ENCODE results near the gene SBK3.
A peak's percentile ranks its signal among the peaks of the same experiment; 100 is the strongest.
"Not testable (repeated sequence)": the region's sequence is repeated elsewhere in the genome, so short reads cannot be mapped to it uniquely, and the experiment has no call there.

SBK3 gene

DNA sequence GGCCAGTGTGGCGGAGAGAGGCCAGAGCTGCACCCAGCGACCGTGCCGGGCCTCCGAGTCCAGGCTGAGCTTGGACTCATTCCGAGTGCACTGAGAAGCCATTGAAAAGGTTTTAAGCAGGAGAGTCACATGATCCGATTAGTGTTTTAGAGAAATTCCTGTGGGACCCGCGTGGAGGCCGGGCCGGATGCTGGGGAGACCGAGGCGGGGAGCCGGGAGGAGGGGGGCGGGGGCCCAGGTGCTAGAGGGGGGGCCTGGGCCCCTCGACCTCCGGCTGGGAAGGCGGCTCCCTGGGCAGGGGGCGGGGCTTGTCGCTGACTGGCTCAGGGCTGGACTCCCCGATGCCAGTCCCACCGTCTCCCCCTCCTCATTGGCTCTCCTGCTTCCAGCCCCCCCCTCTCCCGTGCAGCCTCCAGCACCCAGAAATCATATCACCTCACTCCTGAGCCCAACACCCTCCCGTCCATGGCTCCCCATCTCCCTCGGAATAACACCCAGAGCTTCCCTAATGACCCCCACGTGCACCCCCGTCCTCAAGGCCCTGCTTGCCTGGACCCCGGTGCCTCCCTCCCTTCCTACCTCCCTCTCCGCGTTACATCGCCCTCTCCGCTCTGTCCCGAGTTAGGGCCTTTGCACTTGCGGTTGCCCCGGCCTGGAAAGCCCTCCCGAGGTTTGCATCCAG lies 40.5 kb upstream of the SBK3 start:
- TF ChIP-seq POLR2AphosphoS5 (IDR thresholded peaks at IDR 0.05; ENCODE audit: borderline replicate concordance, low read depth, low read length): peak; percentile 56; the same call in 1 of the 2 replicates
- TF ChIP-seq FOXP2 (optimal IDR thresholded peaks at IDR 0.05; ENCODE audit: control extremely low read depth, extremely low read length, insufficient read depth): no peak
- no peak for TF ChIP-seq EZH2 (IDR thresholded peaks at IDR 0.05)
- no peaks in the 10 kb centered on the region for H3K9me3 ChIP-seq (ENCODE audit: low read depth, low read length)
- H3K27ac ChIP-seq: peak overlapping the region; percentile 96
- no peak for DNase-seq (ENCODE audit: low read depth, low spot score)
- H3K9ac ChIP-seq (ENCODE audit: insufficient read length): peak overlapping the region; percentile 71
- H3K4me3 ChIP-seq: peak overlapping the region; percentile 66
- H3K36me3 ChIP-seq (ENCODE audit: insufficient read depth, low read length): no peaks in the 10 kb centered on the region

DNA sequence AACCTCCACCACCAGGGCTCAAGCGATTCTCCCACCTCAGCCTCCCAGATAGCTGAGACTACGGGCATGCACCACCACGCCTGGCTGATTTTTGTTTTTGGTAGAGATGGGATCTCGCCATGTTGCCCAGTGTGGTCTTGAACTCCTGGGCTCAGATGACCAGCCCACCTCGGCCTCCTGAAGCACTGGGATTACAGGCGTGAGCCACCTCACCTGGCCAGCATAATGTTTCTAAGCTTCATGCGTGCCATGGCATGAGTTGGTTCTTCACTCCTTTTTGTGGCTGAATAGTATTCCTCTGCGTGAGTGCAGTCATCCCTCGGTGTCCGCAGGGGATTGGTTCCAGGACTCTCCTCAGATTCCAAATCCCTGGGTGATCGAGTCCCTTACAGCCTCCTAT lies 39.5 kb upstream of the SBK3 start:
- H3K9ac ChIP-seq (ENCODE audit: insufficient read length): peak overlapping the region; percentile 71
- peak overlapping the region; percentile 66; the same call in 1 of the 2 replicates for H3K4me3 ChIP-seq
- no peaks in the 10 kb centered on the region for H3K36me3 ChIP-seq (ENCODE audit: insufficient read depth, low read length)
- DNase-seq (ENCODE audit: low read depth, low spot score): no peak
- H3K27ac ChIP-seq: peak overlapping the region; percentile 96
- no peaks in the 10 kb centered on the region for H3K9me3 ChIP-seq (ENCODE audit: low read depth, low read length)
- no peak for TF ChIP-seq FOXP2 (optimal IDR thresholded peaks at IDR 0.05; ENCODE audit: control extremely low read depth, extremely low read length, insufficient read depth)
- TF ChIP-seq POLR2AphosphoS5 (IDR thresholded peaks at IDR 0.05; ENCODE audit: borderline replicate concordance, low read depth, low read length): no peak
- no peak for TF ChIP-seq EZH2 (IDR thresholded peaks at IDR 0.05)

DNA sequence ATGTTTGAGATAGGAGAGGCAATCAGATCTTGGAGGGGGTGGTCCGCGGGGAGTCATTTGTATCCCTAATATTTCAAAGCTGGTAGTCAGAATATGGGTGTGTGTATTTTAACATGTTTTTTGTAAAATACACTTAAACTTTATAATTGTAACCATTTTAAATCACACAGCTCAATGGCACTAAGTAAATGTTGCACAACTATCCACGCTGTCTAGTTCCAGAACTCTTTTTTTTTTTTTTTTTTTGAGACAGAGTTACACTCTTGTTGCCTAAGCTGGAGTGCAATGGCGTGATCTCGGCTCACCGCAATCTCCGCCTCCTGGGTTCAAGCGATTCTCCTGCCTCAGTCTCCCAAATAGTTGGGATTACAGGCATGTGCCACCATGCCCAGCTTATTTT lies 38.6 kb upstream of the SBK3 start:
- H3K9ac ChIP-seq (ENCODE audit: insufficient read length); H3K9me3 ChIP-seq (ENCODE audit: low read depth, low read length); H3K4me3 ChIP-seq; H3K36me3 ChIP-seq (ENCODE audit: insufficient read depth, low read length); DNase-seq (ENCODE audit: low read depth, low spot score): not testable (repeated sequence)
- H3K27ac ChIP-seq: peak overlapping the region; percentile 57; the same call in 1 of the 2 replicates

GRCh38 chr19:55582284-55582683 lies 36.9 kb upstream of the SBK3 start:
- DNase-seq (ENCODE audit: low read depth, low spot score); H3K27ac ChIP-seq; H3K36me3 ChIP-seq (ENCODE audit: insufficient read depth, low read length); H3K9me3 ChIP-seq (ENCODE audit: low read depth, low read length); H3K4me3 ChIP-seq; H3K9ac ChIP-seq (ENCODE audit: insufficient read length): not testable (repeated sequence)

DNA sequence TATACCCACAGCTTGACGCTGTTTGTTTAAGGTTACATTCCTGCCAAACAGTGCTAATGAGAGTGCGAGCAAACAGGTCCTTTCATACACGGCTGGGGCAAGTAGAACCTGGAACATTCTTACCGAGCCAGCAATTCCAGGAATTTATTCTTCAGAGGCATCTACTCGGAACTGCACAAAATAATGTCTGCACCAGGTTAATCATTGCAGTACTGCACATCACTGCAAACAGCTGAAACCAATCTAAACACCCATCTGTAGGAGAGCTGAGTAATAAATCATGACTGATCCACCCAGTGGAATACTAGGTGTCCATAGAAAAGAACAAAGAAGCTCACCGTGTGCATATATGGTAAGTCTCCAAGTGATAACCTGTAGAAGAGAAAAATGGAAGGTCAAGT lies 36.5 kb upstream of the SBK3 start:
- peaks cover 14% of the 10 kb centered on the region; the same call in 1 of the 2 replicates for H3K36me3 ChIP-seq (ENCODE audit: insufficient read depth, low read length)
- TF ChIP-seq POLR2AphosphoS5 (IDR thresholded peaks at IDR 0.05; ENCODE audit: borderline replicate concordance, low read depth, low read length): no peak
- TF ChIP-seq FOXP2 (optimal IDR thresholded peaks at IDR 0.05; ENCODE audit: control extremely low read depth, extremely low read length, insufficient read depth): no peak
- no peak for TF ChIP-seq EZH2 (IDR thresholded peaks at IDR 0.05)
- H3K4me3 ChIP-seq: no peak overlapping the region
- no peak overlapping the region for H3K9ac ChIP-seq (ENCODE audit: insufficient read length)
- no peak overlapping the region for H3K27ac ChIP-seq
- DNase-seq (ENCODE audit: low read depth, low spot score): no peak
- H3K9me3 ChIP-seq (ENCODE audit: low read depth, low read length): no peaks in the 10 kb centered on the region

DNA sequence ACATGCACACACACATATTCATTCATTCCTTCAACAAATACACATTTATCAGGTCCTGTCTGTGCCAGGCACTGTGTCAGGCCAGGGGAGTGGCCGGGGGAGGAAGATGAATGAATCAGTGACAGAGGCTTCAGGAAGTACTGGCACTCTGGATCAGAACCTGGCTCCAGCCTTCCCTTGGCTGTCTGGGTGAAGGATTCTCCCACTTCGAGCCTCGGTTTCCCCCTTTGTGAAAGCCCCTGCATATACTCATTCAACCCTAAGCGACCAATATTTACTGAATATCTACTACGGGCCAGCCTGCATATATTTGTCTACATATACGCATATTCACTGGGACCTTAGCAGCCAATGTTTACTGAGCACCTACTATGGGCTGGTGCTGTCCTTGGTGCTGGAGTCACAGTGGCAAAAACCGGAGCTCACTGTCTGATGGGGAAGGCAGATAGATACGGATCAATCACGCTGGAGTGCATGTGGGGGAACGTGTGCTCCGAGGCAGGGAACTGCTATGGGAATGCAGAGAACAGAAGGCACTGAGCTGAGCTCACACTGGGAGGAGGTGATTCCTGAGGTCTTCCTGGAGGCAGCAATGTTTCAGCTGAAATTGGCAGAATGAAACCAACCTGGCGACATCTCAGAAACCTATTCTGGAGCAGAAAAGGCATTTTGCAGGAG lies 35.9 kb upstream of the SBK3 start:
- TF ChIP-seq POLR2AphosphoS5 (IDR thresholded peaks at IDR 0.05; ENCODE audit: borderline replicate concordance, low read depth, low read length) (no peak), EZH2 (IDR thresholded peaks at IDR 0.05) (no peak), FOXP2 (optimal IDR thresholded peaks at IDR 0.05; ENCODE audit: control extremely low read depth, extremely low read length, insufficient read depth) (no peak)

GRCh38 chr19:55580628-55581144 lies 35.3 kb upstream of the SBK3 start, which contains the start of gene ZNF579:
TSS of gene ZNF579 (minus strand) at chr19:55580848. CDS start at chr19:55579639, 1,209 bp downstream.
- Histone ChIP-seq H3K27ac (peak within 1 kb of the TSS; percentile 84; the same call in 1 of the 2 replicates), H3K9me3 (ENCODE audit: low read depth, low read length) (no peaks in the 10 kb centered on the region), H3K4me3 (peak within 1 kb of the TSS; percentile 94), H3K9ac (ENCODE audit: insufficient read length) (peak within 1 kb of the TSS; percentile 96), H3K36me3 (ENCODE audit: insufficient read depth, low read length) (peaks cover 15% of the 10 kb centered on the region; the same call in 1 of the 2 replicates)
- TF ChIP-seq POLR2AphosphoS5 (IDR thresholded peaks at IDR 0.05; ENCODE audit: borderline replicate concordance, low read depth, low read length): peak; percentile 56; the same call in 1 of the 2 replicates
- TF ChIP-seq EZH2 (IDR thresholded peaks at IDR 0.05): no peak
- TF ChIP-seq FOXP2 (optimal IDR thresholded peaks at IDR 0.05; ENCODE audit: control extremely low read depth, extremely low read length, insufficient read depth): no peak
- DNase-seq (ENCODE audit: low read depth, low spot score): no peak

More for the DNA sequence above, 35.9 kb upstream of the SBK3 start:
- Histone ChIP-seq H3K9me3 (ENCODE audit: low read depth, low read length) (no peaks in the 10 kb centered on the region), H3K27ac (no peak overlapping the region), H3K4me3 (peak overlapping the region; percentile 94), H3K9ac (ENCODE audit: insufficient read length) (peak overlapping the region; percentile 62), H3K36me3 (ENCODE audit: insufficient read depth, low read length) (peaks cover 15% of the 10 kb centered on the region; the same call in 1 of the 2 replicates)
- DNase-seq (ENCODE audit: low read depth, low spot score): no peak

DNA sequence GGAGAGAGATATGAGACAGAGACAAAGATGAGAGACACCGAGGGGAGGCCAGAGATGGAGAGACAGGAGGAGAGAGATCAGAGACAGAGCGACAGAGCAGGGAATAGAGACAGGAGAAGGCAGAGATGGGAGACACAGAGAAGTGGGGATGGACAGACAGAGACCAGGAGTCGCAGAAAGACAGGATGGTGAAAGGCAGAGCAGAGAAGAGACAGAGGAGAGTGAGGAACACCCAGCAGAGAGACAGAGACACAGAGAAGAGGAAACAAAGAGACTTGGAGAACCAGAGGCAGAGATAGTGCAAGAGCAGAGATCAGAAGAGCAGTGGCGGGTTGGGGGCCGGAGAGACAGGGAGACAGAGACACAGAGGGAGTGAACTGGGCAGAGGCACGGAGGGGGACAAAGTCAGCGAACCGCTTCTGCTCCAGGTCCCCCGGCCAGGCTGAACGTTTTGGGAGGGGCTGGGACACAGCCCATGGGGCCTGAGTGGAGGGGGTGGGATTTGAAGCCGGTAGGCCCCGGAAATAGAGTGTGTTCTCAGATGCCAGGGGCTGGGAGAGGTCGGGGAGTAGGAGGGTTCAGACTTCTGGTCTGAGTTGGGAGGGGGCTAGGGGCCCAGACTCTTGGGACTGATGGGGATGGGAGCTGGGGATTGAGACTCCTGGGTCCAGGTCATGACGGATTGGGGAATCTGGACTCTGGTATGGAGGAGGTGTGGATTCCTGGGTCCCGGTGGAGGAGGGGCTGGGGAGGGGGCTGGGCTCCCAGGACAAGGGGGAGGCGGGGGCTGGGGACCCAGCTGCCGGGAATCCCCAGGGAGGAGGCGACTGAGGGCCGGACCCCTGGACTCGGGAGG lies 34.7 kb upstream of the SBK3 start:
- DNase-seq (ENCODE audit: low read depth, low spot score): no peak
- peaks cover 15% of the 10 kb centered on the region; the same call in 1 of the 2 replicates for H3K36me3 ChIP-seq (ENCODE audit: insufficient read depth, low read length)

More for the DNA sequence above, 34.7 kb upstream of the SBK3 start:
- H3K27ac ChIP-seq: peak overlapping the region; percentile 84; the same call in 1 of the 2 replicates
- no peaks in the 10 kb centered on the region for H3K9me3 ChIP-seq (ENCODE audit: low read depth, low read length)
- peak overlapping the region; percentile 96 for H3K9ac ChIP-seq (ENCODE audit: insufficient read length)
- TF ChIP-seq EZH2 (IDR thresholded peaks at IDR 0.05) (no peak), FOXP2 (optimal IDR thresholded peaks at IDR 0.05; ENCODE audit: control extremely low read depth, extremely low read length, insufficient read depth) (no peak), POLR2AphosphoS5 (IDR thresholded peaks at IDR 0.05; ENCODE audit: borderline replicate concordance, low read depth, low read length) (no peak)
- H3K4me3 ChIP-seq: peak overlapping the region; percentile 94

Data from SK-N-MC (cell line).